HG02759 (cell line): ENCODE results near the gene SEZ6.

ENCODE experiments used
- ATAC-seq: cut with Tn5 transposase; IDR thresholded peaks from one replicate; pipeline ENCODE4 v1.9.1; 2021; ENCODE audit warnings: mild to moderate bottlenecking, moderate library complexity; ENCODE audit not compliant: unreplicated experiment

SEZ6 gene

DNA sequence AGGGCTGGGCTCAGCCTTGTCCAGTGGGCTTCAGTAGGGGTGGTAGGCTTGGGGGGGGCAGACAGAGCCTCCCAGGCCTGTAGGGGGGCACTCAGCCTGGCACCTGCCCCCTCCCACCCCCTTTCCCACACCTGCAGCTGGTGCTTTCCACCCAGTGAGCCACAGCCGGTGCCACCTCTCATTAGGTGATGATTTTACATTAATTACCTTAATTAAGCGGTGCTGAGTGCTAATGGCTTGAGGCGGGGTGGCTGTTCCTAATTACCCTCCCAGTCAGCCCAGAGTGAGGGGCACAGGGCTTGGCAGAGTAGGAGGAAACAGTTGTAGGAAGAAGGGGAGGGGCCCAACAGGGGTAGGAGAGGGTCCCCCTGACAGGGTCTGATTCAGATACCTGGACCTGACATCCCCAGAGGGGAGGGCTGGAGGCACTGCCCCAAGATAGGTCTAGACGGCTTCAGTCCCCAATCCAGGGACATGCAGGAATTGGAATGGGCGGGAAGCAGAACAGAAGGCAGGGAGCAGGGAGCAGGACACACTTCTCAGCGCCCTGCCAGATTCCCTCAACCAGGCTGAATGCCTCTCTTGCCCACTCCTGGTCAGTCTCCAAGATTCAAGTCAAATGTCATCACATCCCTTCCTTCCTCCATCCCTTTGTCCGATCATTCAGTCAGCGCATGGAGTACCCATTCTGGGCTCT, 28.0 kb downstream of the SEZ6 start:
- ATAC-seq: no peak

DNA sequence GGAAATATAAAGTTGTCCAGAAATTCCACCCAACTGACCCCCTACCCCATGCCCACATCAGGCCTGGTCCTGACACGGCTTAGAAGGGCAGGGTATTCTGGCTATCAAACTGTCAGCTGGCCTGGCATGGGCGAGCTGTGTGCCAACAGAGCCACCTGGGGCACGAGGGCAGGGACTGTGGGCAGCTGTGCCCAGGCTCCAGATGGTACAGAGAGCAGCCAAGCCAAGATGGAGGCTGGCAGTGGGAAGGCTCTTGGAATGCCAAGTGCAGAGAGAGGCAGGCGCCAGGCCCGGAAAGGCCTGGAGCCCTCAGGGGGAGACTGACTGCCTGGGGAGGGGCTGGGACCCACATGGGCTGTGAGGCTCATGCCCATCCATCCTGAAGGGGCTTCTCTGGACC, 30.2 kb downstream of the SEZ6 start:
- ATAC-seq: no peak

DNA sequence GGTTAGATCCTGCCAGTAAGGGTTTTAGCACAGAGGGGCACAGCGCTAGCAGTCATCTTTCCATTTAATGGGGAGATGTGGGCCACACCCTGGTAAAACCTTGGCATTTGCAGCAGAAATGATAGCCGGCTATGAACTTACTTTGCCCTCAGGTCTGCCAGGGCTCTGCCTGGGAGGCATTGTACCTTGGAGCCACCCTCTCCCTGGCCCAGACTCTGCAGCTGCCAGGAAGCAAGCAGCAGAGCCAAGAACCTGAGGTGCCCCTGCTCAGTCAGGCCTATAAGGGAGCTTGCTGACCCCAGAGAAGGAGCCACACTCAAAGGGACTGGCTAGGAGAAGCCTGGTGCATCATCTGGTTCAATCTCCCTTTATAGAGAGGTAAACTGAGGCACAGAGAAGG, 30.8 kb downstream of the SEZ6 start:
- no peak for ATAC-seq

DNA sequence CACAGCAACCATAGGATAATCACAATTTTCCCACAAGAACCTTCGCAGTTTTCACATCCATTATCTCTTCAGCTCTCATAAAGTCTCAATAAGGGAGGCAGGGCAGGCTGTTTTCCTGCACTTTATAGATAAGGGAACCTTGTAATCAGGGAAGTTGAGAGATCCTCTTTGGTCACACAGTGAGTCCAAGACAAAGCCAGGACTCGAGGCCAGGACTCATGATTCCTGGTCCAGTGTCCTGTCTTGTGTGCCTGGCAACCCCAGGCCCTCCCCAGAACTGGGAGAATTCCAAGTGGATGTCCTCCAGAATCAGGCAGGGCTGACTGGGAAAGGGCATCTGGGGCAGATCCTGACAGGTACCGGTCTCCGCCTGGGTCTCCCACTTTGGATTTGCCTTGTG, 31.4 kb downstream of the SEZ6 start:
- ATAC-seq: no peak

DNA sequence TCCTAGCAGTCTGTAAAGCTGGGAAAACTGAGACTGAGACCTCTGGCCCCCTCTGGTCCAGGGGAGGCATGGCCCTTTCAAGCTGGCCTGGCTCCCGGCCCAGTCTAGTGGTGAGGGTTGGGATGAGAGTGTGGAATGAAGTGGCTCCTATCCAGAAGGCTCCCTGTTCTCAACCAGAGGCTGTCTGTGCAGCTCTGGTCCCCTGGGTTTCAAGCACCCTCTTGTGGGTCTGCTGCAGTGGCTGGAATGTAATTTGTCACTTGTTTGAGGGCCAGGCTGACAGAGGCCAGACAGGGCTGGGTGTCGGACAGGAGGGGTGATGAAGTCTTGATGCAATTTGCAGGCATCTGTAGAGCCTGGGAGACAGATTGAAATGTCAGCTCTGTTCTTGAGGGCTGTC, 32.4 kb downstream of the SEZ6 start:
- ATAC-seq: no peak

DNA sequence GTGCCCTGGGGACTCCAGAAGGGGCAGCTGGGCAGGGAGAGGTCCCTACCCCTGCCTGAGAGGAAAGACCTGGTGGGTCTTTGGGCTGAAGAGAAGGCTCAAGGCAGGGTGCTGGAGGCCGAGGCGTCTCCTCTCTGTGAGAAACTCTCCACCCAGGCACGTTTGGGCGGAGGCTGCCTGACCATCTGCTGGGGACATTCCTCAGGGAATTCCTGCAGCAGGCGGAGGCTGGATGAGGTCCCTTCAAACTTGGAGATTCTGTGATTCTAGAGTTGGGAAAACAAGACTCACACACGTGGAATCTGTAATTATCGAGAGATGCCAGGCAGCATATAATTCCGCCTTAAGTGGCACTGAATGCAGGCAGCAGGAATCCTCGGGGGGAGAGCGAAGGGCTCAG, 33.4 kb downstream of the SEZ6 start:
- no peak for ATAC-seq

DNA sequence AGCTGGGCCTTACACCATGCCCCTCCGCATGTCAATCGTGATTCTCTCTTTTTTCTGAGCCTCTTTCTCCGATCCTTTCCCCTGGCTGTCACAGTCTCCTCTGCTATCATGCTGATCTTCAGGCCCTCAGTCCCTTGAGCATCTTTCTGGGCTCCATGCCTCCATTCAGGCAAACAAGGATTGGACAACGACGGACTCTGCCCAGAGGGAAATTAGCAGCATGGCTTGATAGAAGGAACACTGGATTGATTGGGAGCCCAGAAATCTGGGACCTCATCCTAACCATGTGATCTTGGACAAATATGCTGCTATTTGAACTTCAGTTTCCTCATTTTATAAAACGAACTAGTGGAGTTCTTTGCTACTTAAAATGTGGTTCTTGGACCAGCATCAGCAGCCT, 35.0 kb downstream of the SEZ6 start:
- no peak for ATAC-seq

DNA sequence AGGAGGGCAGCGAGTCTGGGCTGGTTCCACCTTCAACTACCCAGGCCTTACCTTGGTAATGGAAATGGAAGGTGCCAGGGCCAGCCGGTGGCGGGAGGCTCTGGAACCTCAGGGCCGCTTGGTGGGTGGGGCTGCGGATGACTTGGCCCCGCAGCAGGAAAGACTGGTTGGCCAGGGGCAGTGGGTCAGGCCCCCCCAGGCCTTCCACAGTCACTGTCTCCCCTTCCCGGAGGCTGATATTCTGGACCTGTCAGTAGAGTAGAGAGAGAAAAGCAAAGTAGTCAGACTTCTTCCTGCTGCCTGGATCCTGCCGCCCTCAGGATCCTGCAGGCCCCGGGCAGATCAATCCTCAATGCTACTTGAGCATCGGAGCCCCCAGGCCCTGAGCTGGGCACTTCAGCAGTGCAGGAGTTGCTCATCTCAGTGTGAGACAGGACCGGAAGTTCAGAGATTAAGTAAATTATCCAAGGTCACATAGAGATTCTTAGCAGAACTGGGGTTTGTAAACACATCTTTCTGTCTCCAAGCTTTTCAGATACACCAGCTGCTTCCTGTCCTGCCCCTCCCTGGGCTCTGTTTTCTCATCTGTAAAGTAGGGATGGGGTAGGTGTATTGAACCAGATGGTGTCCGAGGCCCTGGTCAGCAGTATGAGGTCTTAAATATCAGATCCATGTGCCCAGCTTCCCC, 36.0 kb downstream of the SEZ6 start:
- no peak for ATAC-seq

DNA sequence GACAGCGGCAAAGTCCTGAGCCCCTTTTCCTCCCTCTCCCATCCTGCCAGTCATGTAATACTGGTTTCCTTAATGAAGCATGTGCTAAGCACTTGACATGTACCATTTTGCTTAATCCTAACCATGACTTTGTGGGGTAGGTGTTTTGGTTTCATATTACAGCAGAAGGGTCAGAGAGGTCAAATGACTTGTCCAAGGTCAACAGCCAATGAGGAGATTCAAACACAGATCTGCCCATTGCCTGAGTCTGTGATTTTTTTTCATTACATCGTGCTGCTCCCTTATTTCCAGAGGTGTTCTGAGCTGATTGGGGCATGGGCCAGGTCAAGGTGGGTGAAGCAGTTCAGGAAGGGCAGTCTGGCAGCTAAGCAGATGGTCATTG, 36.9 kb downstream of the SEZ6 start:
- ATAC-seq: no peak

DNA sequence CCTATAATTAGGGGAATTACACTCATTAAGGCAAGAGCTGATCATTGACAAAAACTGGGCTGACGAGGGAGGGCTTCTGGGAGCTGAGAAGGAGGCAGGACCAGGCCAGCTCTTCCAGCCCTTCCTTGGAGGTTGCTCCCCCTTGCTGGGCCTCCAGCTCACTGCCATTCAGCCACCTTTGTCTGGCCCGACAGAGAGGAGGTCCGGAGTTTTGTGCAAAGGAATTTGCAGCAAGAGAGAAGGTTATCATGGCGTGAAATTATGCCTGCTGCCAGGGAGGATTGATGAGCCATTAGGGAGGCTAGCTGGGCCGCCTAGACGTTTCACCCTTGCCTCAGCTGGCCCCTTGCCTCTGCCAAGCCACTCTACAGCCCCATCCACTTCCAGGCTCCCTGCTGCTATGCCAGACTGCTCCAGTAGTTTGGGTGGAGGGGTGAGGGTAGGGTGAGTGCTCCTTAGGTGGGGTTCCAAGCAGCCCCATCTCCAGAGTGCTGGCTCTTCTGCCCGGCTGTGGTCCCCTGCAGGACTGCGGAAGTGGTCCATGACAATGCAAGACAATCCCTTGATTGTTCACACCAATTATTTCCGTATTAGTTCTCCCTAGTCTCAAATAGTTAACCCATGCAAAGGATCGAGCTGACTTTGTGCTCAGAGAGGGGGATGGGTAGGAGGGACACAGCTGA, 37.5 kb downstream of the SEZ6 start:
- no peak for ATAC-seq

DNA sequence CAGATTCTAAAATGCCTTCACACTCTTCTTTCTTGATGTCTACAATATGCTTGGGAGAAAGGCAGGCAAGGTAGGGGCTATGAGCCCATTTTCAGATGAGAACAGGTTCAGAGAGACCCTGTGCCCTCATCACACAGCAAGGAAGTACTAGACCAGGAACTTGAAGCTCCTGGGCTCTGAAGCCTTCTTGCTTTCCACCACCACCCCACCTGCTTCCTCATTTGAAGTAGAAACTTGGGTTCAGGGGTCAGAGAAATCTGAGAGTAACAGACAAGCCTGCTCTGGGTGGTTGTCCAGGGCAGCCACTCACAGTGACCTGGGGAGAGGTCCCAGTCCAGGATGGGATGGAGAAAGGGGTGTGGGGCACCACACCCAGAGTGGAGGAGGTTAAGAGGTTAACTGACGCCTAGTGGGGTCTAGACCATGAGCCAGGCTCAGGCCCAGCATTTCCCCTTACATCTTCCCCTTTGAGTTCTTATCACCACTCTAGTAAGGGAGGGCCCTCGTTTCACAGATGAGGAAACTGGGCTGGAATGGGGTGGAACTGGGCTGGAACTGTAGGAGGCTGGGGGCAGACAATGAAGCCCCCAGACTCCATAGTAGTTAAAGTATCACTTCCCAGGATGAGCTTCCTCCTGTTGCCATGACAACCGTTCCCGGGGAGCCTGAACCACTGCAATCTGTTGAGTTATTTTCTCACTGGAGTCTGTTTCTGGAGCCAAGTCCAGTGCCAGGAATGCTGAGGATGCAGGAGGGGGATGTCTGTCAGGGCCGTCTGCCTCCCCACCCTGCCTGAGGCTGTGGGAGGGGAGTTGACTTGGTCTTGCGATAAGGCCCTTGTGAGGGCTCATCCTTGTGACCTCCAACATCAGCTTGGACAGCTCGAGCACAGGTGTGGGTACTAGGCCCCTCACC, 38.4 kb downstream of the SEZ6 start:
- no peak for ATAC-seq

DNA sequence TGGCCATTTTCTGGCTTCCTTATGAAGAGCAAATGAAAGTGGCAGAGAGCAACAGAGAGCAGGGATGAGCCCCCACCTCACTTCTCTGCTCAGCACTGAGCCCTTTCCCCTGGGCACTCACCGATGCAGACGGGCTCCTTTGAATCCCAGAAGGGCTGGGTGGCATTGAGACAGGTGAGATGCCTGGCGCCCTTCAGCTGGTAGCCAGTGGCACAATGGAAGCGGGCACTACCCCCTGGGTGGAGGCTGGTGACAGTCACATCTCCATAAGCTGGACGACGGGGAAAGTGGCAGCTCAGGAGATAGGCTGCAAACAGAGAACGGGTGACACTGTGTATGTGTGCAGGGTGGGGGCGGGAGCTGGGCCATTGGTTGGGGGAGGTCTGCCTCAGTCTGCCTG, 42.0 kb downstream of the SEZ6 start:
- no peak for ATAC-seq

DNA sequence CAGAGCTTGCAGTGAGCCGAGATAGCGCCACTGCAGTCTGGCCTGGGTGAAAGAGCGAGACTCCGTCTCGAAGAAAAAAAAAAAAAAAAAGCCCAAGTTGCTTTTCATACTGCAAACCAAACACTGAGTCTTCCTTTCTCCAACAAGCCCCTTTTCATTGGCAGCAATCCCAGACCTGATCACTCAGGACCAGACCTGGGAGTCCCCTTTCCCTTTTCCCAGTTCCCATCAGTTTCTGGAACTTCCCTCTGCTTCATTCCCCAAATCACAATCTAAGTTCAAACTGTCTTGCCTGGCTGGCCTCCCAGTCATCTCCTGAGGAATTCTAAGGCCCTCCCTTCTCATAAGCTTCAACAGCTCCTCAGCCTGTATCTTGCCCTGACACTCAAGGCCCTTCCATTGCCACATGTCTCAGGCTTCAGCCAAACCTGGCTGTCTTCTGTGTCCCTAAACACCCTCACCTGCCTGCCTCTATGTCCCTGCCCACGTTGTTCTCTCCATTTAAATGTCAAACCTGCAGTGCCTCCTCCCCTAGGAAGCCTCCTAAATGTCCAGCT, 42.7 kb downstream of the SEZ6 start:
- no peak for ATAC-seq

DNA sequence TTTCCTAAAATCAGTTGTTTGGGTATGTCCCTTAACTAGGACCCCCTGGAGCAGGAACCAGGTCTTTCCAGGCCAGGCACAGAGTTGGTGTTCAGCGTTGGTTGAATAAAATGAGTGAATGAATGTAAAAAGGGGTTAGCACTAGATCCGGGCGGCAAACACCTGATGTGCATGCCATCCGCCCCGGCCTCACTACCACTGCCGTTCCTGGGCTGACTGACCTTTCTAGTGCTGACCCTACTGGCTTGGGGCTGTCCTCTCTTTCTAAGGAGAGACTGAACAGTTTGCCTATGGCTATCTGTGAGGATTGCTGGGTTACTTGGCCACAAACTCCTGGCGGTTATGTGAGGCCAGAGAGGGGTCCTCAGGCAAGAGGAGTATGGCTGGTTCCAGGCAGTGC, 44.4 kb downstream of the SEZ6 start:
- no peak for ATAC-seq

DNA sequence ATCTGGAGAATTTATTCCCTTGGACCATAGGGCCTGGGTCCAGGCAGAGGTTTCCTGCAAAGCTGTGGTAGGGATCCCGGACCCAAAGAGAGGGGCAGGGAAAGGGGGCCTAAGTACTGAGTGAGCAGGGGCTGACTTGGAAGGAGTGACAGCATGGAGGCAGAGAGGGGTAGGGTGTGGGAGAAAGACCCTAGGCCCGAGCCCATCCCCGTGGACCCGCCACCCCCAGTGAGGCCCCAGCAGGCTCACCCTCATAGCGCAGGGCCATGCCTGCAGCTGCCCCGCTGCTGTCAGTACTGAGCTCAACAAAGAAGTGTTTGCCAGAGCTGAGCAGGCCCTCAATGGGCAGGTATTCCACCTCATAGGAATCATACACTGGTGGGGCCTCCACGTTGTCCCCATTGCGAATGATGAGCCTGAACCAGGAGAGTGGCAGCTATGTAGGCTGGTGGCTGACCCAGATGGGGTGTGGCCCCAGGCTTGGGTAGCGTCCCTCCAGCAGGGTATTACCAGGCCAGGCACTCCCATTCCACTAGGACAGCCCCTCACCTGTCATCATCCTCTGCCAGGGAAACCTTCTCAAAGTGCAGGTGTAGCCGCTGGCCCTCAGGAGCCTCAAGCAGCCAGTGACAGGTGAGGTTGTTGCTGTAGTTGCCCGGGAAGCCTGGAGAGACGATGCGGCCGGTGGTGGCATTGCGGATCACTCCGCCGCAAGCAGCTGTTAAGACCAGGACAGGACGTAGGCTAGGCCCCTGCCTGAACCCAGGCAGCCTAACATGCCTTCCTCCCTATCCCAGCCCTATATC, 45.4 kb downstream of the SEZ6 start:
- ATAC-seq: no peak

DNA sequence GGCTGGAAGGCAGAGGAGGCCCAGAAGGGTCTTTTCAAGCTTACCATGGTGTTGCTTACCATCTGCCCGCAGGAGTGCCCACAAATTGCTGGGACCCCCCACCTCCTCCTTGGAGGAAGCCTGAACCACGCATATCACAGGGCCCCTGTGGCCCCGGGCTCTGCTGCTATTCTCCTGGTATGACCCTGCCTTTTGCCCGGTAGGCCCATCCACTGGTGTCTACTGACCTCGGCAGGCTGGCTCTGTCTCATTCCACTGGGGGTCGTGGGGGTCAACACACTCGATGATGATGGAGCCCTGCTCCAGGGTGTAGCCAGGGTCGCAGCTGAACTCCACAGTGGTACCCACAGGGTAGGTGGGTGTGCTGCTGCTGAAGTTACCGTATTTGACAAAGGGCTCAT, 46.4 kb downstream of the SEZ6 start:
- no peak for ATAC-seq

DNA sequence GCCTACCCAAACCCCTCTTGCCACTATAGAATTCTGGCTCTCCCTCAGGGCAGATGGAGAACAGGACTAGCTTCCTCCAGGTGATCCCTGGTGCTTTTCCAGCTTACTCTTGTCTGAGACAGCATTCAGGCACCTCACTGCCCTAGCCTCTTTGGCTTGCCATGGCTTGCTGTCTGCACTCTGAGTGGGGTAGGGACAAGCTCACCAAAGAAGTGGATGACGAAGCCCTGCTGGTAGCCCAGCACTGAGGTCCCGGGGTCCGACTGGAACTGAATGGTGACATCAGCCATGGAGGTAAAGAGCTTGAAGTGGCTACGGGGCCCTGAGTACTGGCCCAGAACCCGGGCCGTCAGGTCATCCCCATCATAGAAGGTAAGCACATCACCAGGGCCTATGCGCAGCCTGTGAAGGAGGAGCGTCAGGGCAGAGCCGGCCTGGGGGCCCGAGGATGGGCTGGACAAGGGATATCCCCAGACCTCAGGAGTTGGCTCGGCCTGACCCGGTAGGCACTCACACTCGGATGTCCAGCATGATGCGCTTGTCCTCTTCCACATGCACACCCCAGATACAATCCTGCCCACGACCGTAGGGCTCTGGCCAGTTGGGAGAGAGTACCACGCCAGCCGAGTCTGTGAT, 46.9 kb downstream of the SEZ6 start:
- ATAC-seq: no peak

DNA sequence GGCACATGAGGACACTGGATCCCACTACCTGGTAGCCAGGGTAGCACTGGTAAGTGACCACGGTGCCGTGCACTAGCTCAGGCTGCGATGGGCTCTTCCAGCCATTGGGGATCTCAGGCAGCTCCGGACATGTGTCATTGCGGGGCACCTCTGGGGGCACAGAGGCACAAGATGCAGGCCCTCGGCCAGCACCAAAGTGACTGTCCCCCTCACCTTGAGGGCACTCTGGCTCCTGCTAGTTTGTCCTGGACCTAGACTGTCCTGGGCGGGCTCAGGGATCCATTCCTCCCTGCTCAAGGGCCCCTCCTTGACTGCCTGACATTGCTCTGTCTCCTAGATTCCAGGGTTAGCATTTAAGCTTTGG, 47.9 kb downstream of the SEZ6 start:
- ATAC-seq: no peak

DNA sequence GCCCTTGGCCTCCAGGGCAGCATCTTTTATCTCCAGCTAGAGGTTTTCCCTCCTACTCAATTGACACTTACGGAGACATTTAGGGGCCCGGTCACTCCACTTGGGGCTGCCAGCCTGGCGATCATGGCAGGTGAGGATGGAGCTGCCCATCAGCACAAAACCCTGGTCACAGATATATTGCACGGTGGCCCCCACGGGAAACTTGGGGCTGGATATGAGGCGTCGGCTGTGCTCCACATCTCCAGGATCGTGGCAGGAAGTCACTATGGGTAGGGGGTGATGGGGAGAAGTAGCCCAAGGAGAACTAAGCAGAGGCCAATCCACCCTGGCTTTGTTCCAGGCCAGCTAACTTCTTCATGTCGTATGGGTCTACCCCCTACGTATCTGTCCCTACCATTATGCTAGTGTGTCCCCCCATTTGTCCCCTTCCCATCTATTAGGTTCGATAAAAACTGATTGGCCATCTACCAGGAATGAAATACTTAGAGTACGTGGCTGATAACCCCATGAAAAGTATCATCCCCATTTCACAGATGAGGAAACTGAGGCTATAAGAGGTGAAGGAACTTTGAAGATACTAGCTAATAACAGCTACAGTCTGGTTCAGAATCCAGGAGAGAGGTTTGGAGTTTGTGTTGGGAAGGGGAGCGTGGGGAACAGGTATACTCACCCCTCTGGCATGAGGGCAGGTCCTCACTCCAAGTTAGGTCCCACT, 48.4 kb downstream of the SEZ6 start:
- no peak for ATAC-seq
